Upper lobe of left lung (tissue), 4 donors: Measurements from ENCODE around the gene PAIP2.

Source experiments
- POLR2A ChIP-seq, 4 donors: fragments of 450-650 bp; IDR thresholded peaks; one replicate each; pipeline ENCODE4 v1.5.1; 2016 to 2017; ENCODE audit warnings: antibody characterized with exemption in 4 of 4, mild to moderate bottlenecking in 2 of 4
- POLR2AphosphoS5 ChIP-seq, 2 donors: sonication (generic); formaldehyde crosslinking; IDR thresholded peaks; one replicate each; pipeline ENCODE4 v1.5.1; 2017; ENCODE audit warnings: antibody characterized with exemption in 2 of 2

GRCh38 chr5:139369181-139369580 lies 27.5 kb downstream of the PAIP2 start:
- TF ChIP-seq POLR2AphosphoS5 (IDR thresholded peaks at IDR 0.05) (no peak), POLR2A (IDR thresholded peaks at IDR 0.05) (no peak)
